AG08396 (cell line): ENCODE data around the gene DCAF11.
A peak's percentile ranks its signal among the peaks of the same experiment; 100 is the strongest.

Source experiments
- DNase-seq: peaks from one replicate; pipeline ENCODE4 v3.0.0; 2012; ENCODE audit warnings: low spot score, mixed read lengths

DCAF11 gene

DNA sequence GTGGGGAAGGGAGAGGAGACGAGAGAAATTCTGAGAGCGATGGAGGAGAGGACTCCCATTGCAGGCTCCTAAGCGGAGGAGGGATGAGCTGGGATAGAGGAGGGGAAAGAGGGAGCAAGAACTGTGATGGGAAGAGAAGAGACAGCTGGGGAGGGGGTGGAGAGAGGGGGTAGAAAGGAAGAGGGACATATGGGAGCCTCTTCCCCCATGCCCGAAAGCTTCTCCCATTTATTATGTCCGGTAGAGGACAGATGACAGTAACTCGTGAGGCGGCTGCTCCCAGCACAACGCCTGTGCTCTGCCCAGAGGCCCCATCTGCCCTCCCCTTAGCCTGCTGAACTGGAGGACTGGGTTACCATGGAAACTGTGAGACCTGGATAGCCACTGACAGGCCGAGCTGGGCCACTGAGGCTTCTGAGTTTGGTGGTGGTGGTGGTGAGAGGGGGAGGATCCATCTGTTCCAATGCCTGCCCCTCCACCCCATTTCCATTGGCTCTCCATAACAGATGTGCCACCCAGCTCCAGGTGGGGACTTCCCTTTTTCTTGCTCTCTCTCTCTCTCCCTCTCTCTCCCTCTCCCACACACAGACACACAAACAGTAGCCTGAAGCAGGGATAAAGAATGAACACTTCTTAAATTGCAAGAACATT, 35.0 kb upstream of the DCAF11 start:
- DNase-seq: no peak

DNA sequence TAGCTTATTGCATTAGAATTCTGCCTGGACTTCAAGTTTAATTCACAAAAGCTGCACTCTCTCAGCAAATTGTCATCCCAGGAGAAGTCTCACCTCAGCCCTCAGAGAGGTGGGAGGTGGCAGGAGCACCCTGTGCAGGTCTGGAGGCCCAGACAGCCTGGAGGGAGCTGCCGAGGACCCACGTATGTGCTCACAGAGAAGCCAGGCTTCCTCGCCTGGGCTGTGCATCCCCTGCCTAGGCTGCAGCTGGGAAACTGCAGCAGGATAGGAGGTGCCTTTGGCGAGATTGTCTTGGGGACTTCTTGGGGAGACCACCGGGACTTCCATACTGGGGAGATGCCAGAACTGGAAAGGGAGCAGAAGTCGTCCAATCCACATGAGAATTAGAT, 34.4 kb upstream of the DCAF11 start:
- no peak for DNase-seq

DNA sequence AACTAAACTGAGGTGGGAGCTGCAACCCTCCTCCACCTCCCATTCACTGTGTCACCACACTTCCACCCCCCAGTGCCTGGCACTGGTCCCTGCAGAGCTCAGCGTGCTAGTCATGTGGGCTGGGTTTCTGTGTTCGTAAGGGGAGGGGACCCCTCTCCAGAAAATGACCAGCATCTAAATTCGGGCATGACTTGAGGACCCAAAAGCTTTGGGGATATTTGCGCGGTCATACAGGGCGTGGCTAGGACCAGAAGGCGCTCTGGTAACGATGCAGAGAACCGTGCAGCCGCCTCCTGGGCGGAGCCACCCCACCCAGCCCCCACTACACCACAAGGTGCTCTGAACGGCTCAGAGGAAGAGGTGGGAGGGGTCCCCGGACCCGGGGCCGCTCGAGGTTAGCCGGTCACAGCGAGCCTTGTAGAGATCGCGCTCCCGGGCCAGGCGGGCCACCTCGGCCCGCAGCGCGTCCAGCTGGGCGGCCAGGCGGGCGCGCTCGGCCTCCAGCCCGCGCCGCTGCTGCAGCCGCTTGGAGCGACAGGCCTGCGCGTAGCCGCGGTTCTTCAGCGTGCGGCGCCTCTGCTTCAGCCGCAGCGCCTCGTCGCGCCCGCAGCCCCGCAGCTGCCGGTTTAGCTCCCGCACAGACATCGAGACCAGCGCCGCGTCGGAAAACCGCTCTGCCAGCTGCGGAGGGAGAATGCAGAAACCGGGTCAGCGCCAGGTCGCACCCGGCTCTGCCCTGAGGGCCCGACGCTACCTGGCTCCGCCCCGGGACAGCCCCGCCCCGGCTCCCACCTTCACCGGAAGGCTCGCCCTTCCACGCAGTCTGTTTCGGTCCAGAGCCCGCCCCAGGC, 33.5 kb upstream of the DCAF11 start:
- DNase-seq: peak; percentile 77

DNA sequence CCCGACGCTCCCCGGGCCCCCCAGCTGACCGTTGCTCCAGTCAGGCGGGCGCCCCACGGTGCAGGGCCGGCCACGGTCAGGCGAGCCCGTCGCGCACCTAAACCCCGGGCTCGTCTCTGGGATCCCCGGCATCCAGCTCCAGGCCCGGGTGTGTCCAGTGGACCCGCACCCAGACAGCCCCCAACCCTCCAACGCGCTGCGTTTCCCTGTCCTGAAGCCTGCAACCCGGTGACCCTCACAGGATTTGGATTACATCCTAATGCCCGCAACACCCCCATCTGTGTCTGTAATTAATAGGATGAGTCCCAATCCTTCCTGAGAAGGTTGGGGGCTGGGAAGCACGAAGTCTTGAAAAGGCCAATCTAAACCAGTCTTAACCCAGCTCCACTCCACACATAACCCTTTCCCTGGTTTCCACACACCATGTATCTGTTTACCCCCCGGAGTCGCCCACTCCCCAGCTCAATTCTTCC, 32.8 kb upstream of the DCAF11 start:
- DNase-seq: no peak

DNA sequence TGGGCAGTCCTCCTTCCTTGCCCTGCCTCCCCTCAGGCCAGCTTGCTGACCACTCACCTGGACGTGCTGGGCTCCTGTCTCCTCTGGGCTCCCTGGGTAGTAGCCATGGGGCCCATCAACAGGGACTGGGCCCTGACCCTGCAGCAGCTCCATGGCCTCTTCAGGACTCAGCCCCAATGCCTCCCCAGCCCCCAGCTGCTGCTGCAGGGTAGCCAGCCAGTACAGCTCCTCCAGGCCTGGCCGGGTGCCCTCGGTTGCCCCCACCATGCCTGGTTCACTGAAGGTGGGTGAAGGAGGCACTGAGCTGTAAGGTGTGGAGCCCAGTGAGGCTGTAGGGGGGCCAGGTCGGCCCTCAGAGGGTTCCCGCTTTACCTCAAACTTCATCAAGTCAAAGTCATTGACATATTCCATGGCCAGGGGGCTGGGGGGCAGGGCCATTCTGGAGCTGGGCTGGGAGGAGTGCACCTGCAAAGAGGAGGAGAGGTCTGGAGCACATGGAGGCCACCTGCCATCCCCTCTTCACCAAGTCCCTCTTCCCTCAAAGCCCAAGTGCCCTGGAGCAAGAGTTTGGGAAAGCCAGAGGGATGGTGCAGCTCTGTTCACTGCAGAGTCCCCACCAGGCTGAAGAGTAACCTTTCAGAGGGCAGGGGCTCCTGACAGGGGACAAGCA, 32.0 kb upstream of the DCAF11 start:
- DNase-seq: no peak

DNA sequence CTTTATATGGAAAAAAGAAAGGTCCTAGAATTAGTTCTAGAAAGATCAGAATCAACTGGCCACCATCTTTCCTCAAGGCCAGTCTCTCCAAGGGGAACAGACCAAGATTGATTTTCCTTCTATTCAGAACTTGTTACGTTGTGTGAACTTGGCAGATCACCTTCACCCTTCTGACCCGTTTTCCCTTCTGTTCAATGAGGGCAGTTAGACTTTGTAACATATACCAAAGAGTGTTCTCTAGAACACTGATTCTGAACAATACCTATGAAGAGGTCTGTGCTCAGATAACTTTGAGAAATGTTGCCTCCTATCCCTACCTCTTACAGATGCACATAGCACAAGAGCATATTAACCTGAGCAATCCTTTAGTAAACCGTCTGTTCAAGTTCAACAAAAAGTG, 31.1 kb upstream of the DCAF11 start:
- no peak for DNase-seq

DNA sequence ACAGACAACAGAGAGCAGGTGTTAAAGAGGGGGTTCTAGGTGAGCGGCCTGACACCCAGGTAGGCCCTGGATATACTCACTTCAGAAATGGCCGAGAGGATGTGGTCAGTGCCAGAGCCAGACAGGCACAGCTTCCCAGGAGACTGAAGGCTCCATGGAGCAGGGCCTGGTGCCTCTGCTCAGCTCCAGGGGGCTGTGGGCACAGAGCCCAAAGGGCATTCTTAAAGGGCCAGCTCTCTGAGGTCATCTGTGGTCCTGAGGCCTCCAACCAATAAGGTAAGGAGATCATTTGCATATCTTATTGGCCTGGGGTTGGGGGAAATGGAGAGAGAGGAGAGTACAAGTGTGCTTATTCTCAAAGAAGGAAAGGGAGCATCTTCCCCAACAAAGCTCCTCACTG, 30.1 kb upstream of the DCAF11 start:
- DNase-seq: no peak

DNA sequence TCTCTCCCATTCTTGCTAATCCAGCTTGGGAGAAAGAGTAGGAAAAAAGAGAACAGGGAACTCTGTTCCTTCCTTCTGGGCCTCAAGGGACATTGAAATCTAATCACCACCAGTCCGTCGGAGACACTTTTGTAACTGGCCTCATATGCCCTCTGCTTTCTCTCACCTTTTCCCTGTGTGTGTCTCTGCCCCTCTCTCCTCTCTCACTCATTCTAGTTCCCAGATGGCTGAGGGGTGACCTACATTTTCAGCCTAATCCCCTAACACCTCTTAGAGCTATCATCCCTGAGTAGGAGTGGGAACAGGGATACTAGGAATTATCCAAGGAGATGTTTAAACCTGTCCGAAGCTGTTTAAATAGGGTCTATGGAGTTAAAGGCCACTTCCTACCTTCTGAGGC, 29.4 kb upstream of the DCAF11 start:
- DNase-seq: no peak

DNA sequence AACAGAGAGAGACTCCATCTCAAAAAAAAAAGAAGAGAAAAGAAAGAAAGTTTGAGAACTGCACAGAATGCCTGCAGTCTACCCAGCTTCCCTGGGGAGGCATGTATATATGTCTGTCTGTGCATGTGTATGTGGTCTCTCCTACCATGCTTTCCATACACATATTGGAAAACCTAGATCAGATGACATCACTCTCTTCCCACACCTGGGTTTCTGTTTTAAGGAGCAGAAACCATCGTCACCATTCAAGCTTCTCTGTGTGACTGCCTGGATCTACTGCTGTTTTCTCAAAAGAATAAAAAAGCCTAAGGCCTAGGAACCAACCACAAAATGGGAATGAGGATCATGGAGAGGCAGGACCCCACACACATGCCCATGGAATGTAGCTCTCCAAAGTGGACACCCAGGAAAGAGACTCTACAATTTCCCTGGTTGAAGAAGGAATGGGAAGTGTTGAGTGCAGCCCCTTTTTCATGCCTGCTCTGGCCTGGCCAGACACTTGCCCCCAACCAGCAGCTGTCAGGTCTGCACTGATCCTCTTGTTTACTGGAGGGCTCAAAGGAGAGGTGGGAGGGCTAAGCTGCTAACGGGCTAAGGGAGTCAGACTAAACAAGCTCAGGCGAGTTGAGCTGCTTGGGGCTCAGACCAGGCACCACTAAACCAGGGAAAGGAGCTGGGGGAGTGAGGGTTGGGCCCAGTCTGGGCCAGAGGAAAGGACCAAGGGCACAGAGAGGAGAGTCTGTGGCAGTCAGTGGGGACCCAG, 28.2 kb upstream of the DCAF11 start:
- no peak for DNase-seq

DNA sequence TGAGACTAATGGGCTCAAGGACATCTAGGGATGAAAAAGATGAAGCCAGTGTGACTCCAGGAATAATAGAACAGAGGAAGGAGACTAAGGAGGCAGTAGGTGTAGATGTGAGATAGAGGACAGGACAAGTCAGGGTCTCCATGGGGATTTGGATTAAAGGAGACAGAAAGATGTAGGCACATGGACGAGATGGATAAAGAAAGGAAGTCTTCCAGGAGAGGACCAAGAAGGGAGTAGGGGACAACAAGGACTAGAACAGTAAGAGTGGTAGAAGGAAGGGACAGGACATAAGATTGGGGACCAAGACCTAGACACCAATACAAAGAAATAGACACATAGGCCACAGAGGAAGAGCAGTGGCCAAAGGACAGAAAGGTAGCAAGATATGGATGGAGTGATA, 27.6 kb upstream of the DCAF11 start:
- DNase-seq: no peak

DNA sequence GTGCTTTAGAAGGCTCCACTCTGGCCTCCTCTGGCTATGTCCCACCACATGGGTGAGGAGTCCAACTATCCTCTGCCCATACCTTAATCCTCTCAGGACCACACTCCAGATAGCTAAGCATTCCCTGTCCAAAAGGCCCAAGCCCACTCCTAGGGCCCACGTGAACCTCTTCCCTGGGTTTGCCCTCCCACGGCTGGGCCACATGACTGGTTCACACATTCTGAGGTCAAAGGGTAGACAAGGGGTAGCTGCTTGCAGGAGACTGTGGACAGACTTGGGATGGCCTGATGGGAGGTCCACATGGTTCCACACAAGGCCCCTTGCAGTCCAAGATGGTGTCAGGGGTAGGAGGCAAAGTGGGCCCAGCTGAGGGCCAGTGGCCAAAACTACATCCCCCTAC, 26.5 kb upstream of the DCAF11 start:
- no peak for DNase-seq

DNA sequence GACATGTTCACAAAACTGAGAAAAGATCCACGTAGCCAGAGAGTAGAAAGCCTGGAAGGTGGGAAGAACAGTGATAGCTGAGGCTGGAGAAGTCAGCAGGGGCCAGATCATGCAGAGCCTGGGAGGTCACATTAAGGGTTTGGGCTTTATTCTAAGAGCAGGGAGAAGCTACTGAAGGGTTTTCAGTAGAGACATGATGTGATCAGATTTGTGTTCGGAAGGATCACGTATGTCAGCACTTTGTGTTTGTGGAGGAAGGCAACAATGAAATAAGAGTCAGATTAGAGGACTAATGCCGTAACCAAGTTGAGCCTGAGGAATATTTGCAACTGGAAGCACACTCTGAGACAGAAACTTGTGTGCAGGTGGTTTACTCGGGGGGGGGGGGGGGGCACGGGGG, 24.7 kb upstream of the DCAF11 start:
- no peak for DNase-seq

DNA sequence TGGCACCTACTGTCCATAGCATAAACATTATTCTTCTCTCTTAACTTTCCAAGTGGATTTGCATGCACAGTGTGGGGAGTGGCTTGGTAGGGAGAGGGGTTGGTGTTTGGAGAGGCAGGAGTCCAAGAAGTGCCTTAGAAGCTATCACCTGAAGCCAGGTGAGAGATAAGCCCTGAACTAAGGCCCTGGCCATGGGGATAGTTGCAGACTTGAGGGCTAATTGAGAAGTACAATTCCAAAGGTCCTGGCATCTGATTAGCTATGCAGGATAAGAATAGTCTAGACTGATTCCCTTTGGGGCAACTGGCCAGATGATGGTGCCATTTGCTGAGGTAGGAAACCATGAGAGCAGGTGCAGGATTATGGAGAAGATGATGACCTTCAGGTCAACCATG, 22.5 kb upstream of the DCAF11 start:
- no peak for DNase-seq

DNA sequence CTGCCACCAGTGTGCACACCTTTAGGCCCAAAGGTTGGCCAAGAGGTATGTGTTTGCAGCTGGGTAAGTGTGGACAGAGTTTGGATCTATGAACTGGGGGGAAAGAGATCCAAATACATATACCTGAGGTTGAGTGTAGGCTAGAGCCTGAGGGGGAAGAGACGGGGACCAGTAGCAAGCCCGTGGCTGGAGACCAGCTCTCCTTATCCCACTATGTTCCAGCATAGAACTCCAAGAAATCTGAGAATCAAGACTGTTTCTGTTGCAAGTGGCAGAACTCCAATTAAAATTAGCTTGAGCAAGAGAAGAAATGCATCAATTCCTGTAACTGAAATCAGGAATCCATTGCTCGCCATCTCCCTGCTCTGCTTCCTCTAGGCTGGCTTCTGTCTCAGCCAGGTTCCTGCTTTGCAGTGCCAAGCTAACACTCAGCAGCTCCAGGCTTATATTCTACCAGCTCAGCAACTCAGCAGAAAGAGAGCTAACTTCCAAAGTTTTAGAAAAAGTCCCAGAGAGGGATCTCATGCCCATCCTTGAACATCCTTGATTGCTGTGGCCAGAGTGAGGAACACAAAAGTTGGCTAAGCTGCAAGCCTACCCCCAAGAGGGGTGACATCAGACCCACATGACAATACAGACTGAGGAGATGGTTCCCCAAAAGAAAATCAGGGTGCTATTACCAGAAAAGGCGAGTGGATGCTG, 21.9 kb upstream of the DCAF11 start:
- DNase-seq: no peak

DNA sequence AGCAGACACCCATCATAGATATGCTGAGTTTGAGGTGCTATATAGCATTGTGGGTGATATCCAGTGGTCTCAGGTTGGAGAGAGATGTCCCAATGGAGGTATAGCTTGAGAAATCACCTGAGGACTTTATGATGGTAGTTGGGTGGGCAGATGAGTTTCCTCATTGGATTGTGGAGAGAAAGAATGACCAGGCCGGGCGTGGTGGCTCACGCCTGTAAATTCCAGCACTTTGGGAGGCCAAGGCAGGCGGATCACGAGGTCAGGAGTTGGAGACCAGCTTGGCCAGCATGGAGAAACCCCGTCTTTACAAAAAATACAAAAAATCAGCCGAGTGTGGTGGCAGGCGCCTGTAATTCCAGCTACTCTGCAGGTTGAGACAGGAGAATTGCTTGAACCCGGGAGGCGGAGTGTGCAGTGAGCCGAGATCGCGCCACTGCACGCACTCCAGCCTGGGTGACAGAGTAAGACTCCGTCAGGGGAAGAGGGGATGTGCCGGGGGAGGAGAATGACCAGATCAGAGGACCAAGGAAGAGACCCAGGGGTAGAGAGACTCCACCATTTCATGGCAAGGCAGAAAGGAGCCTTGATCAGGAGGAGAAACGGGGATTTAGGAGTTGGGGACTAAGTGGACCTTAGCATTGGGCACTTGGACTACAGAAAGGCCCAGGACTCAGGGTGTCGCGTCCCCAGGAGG, 21.2 kb upstream of the DCAF11 start:
- no peak for DNase-seq

DNA sequence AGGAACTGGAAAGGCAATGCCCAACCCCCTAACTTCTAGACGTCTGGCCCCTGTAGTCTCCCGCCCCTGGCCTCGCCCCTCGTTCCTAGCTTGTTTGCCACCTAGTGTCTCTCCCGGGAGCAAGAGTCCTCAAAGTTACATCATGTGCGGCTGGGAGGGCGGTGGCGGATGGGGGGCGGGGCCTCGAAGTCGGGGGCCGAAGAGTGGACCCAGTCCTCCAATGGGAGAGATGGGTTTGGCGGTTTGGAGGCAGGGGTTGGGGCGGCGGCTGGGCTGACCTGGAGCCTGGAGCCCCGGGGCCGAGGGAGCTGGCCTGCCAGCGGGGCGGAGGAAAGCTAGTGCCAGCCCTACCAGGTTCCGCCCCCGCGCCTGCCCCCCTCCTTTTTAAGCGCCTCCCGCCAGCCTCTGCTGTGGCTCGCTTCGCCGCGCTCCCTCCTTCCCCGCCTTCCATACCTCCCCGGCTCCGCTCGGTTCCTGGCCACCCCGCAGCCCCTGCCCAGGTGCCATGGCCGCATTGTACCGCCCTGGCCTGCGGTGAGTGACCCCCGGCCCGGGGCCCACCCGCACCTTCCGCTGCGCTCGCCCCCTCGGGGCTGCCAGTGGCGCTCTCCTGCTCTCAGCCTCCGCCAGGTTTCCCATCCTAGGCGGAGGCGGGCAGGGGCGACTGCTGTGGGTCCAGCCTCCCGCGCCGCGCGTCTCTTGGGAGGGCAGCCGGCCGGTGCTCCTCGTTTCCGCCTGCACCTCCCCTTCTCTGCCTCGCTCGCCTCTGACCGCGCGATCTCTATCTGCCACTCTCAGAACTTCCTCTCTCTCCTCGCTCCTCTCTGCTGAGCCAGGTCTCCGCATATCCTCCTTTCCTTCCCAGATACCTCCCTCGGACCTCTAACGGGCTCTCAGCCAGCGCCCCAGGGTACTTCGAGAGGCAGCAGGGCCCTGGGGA, 20.4 kb upstream of the DCAF11 start, which contains the start of gene PCK2:
Gene PCK2, plus strand, starts transcription at position 411 of the 940 bp plus-strand sequence. Its CDS starts 95 bp downstream, at position 506.
- peak; percentile 98 for DNase-seq

DNA sequence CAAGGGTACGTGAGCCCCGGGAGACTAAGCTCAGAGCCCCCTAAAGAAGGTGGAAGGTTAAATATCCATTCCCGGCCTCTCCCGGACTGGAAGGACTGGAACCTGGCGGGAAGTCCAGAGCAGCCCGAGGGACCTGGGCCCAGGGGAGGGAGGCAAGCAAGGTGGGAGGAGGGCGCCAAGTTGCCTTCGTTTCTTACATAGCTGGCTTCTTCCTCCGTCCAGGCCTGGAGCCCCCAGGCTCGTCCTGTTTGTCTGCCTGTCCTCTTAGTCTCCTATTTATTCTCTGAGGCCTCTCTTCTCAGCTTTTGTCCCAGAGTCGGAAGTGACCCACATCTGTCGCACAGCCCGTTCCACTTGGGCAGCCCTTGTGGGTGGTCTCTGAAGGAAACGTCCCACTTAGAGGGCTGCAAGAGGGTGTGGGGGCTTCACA, 19.7 kb upstream of the DCAF11 start:
- no peak for DNase-seq

DNA sequence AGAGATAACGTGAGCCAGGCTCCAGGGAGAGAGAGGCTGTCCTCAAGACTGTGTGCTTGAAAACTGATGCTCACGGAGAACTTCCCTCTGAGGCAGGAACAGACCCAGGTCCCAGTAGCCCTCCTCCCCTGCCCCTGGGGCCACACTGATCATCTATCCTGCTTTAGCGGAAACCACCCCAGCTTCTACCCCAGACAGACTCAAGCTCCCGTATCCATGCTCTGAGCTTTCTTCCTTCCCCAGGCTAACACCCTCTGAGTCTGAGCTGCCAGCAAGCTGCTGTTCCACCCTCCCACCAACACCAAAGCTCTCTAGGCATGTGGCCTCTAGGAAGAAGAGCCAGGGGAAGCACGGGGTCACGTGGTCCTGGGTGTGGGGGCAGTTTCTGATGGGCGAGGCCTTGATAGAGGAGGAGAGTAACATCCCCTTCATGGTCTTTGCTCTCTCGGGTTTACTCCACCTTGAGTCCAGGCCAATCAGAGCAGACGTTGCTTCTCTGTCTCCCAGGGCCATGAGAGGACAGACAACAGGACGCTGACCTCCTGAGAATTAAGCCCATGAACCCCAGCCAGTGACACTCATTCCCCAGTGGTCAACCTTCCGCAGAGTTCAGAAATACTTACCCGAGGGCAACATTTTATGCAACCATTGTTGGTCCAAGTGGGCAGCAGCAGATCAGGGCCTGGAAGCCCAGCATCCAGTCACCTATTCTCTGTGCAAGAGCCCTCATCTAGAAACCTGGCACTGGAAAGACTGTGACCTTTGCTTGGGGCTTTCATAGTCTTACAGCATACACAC, 19.1 kb upstream of the DCAF11 start:
- DNase-seq: peak; percentile 67
